Kidney capillary endothelial cell (primary cell): ENCODE data around the gene TM4SF1.
"Not testable (repeated sequence)": the region's sequence is repeated elsewhere in the genome, so short reads cannot be mapped to it uniquely, and the experiment has no call there.

ENCODE experiments used
- DNase-seq: peaks from one replicate; pipeline ENCODE4 v3.0.0-alpha.2; 2018; ENCODE audit warnings: low spot score

The TM4SF1 gene

DNA sequence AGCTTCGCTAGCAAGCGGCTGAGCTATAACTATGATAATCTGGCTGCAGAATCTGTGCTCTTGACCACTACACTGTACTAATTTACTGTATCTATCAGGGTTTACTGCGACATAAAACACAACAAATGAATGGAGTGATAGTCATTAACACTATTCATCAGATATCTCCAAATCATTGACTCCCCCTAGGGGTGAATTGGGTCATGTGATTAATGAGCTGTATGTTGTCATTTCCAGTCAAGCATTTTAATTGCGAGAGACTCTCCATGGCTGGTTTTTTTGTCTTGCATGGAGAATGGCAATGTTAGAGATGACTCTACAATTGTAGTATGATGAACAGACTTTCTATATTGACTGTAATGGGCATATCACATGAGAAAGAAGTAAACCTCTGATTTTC lies 33.5 kb downstream of the TM4SF1 start:
- DNase-seq, result no peak

DNA sequence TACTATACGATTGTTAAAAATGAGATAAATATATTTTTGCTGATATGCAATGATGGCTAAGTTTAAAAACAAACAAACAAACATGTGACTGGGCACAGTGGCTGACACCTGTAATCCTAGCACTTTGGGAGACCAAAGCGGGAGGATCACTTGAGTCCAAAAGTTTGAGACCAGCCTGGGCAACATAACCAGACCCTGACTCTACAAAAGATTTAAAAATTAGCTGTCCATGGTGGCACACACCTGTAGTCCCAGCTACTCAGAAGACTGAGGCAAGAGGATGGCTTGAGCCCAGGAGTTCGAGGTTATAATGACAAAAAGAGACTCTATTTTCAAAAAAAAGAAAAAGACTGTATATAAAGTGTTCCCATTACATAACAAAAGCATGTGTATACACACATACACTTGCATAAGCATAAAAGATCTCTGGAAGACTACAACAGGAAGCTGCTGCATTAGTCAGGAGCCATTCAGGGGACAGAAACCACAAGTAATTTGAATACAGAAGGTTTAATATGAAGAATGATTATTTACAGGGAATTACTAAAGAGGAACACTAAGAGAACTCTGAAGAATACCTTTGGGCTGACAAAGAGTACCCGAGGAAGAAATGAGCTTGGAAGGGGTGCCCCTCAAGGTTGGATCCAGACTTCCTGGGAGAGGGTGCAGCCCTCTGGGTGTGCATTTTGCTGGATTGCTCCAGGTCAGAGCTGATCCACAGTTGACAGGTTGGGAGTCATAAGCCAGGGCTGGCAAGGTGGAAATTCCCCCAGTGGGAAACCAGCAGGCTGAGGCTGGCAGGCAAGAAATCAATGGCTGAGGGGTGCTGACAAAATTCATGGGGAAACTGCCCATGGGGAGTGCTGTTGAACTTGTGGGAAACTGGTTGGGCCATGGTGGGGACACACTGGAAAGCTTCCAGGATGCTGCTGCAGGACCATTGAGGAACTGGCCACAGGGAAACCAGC lies 34.8 kb downstream of the TM4SF1 start:
- DNase-seq, result peak; percentile 80

DNA sequence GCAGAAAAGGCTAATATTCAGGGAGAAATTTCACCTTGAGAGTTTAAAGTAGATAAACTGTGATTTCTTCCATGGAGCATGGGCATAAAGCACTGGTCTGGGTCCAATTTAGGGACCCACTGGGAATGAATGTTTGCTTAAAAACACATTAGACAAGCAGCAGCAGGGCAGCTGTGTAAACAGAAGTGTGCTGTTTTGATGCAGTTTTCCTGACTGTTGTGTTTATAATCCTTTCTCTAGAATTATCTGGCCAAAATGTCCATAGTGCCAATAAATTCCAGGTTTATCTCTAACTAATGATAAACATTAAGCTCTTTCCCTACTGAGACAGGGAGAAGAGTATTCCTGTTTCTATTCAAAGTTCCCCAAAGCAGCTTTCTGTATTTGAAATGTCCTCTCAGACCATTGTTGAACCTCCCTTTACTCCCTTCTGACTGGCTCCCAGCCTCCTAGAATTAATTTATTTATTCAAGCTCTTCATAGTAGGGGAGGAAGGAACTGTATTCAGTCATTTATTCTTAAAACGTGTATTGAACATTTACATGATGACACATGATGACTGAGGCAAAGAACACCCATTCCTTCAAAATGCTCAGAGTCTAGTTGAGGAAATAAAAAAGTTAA lies 37.0 kb downstream of the TM4SF1 start:
- DNase-seq, result peak; percentile 93

GRCh38 chr3:149339931-149340309 lies 37.5 kb downstream of the TM4SF1 start:
- DNase-seq, result peak; percentile 100

DNA sequence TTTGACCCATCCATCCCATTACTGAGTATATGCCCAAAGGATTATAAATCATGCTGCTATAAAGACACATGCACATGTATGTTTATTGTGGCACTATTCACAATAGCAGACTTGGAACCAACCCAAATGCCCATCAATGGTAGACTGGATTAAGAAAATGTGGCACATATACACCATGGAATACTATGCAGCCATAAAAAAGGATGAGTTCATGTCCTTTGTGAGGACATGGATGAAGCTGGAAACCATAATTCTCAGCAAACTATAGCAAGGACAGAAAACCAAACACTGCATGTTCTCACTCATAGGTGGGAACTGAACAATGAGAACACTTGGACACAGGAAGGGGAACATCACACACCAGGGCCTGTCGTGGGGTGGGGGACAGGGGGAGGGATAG lies 40.0 kb downstream of the TM4SF1 start:
- DNase-seq, result not testable (repeated sequence)

GRCh38 chr3:149336925-149337324 lies 40.5 kb downstream of the TM4SF1 start:
- no peak for DNase-seq

GRCh38 chr3:149333176-149333859 lies 44.1 kb downstream of the TM4SF1 start, which contains the start of gene TM4SF18:
Gene TM4SF18, minus strand, starts transcription at chr3:149333636. Its CDS starts 254 bp downstream, at chr3:149333382.
- peak; percentile 63 for DNase-seq

GRCh38 chr3:149332771-149333170 lies 44.7 kb downstream of the TM4SF1 start:
- DNase-seq, result peak; percentile 49

- peak; percentile 65 for DNase-seq
Measured at GRCh38 chr3:149332227-149332765, 45.2 kb downstream of the TM4SF1 start.

- no peak for DNase-seq
Measured at GRCh38 chr3:149331396-149331795, 46.1 kb downstream of the TM4SF1 start.

DNA sequence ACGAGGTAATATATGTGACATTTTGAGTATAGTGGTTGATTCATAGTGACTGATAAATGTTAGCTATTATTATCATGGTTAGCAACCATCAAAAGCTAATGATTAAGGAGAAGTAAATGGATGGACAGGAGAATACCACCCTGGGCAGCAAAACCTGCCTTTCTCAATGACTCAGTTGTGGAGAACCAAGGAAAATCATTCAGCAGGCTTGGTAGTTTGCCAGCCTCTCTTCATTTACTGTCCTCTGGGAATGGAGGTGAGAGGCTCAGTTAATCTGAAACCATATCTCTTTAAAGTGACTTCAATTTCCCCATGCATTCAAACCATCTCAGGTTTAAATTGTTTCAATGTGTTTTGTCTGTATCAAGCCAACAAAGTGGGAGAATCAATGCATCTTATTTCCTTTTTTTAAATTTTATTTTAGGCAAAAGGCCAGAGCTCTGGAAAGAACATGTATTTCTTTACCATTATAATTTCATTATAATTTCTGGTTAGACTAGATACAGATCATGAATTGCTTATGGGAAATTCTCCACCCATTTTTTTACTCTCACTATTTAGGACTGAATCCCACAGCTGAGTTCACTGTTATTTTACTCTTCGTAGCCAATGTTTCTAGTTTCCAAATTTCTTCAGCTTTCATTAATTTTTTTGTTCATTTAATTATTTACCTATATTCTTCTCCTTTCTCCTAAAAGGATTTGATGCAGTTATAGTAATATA lies 46.7 kb downstream of the TM4SF1 start:
- DNase-seq, result no peak

- no peak for DNase-seq
Measured at GRCh38 chr3:149327156-149327555, 50.3 kb downstream of the TM4SF1 start.

GRCh38 chr3:149325581-149325980 lies 51.9 kb downstream of the TM4SF1 start:
- DNase-seq, result no peak

GRCh38 chr3:149324332-149324731 lies 53.1 kb downstream of the TM4SF1 start:
- DNase-seq, result no peak

DNA sequence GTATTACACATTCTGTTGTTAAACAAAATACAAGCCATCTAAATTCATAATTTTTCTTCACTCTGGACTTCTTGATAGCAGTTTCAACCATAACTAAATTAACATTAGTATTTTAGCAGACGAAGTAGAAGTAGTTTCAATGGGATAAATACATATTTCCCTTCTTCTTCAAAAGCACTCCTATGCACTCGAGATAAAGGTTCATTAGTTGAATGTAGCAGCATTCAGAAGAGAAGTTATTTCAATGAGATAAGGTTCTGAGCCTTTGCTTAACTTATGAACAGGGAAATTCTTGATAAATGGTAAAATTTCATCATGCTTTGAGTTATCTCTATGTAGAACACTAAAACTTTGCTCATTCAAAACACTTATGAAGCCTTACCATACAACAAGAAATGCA lies 55.8 kb downstream of the TM4SF1 start:
- DNase-seq, result no peak

GRCh38 chr3:149321136-149321535 lies 56.3 kb downstream of the TM4SF1 start:
- DNase-seq, result no peak

DNA sequence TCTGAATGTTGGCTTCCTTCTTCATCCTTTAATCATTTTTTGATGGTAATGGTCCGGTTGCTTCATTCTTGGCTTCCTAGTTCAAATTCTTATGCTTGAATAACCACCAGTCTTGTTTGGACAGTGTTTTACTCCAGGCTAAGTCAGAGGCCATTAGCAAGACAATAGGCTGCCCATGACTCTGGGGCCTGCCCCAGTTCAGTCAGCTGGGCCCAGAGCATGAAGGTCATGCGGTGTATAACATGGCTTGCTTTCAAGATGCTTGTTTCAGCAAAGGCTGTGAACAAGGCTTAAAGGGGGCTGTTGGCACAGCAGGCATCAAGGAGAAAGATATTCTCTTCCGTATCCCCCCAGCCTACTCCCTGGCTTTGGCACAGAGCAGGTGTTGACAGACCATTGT lies 57.7 kb downstream of the TM4SF1 start:
- DNase-seq, result no peak
